ENCODE measurements around the gene CA4. TPM values are rescaled to one million over a fixed set of nuclear protein-coding genes. Genes with fewer than 3 reads are reported as not detected.
"Not testable (repeated sequence)": the region's sequence is repeated elsewhere in the genome, so short reads cannot be mapped to it uniquely, and the experiment has no call there.

Gene CA4
- total RNA-seq, 1 donor from 2014 or later: 11.4 TPM

DNA sequence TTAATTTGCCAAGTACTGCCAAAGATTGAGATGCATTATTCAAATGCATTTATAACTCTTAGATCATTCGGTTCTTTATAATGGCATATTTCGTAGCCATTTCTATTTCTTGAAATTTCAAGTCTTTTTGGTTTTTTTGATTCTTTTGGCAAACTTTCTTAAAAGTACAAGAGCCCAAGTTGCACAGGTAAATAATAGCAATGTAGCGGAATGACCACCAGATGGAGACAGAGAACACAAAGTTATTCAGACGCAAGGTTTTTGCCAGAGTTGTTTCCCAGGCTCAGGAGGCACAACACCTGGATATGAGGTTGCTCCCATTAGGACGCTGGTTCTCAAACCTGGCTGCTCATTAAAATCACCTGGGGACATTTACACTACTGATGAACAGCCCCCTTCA, 38.1 kb upstream of the CA4 start:
- H3K36me3 Mint-ChIP-seq; H3K4me1 Mint-ChIP-seq (ENCODE audit: unreplicated experiment); H3K4me3 Mint-ChIP-seq; H3K27me3 Mint-ChIP-seq; DNase-seq (ENCODE audit: extremely low spot score, unreplicated experiment); H3K9me3 Mint-ChIP-seq; H3K27ac Mint-ChIP-seq: not testable (repeated sequence)
- peak; percentile 52 for TF ChIP-seq CTCF (conservative IDR thresholded peaks at IDR 0.05)

GRCh38 chr17:60115364-60115763, 34.4 kb upstream of the CA4 start:
- H3K4me1 Mint-ChIP-seq (ENCODE audit: unreplicated experiment); H3K4me3 Mint-ChIP-seq; H3K36me3 Mint-ChIP-seq; DNase-seq (ENCODE audit: extremely low spot score, unreplicated experiment); H3K9me3 Mint-ChIP-seq; H3K27ac Mint-ChIP-seq; H3K27me3 Mint-ChIP-seq: not testable (repeated sequence)

- H3K36me3 Mint-ChIP-seq; DNase-seq (ENCODE audit: extremely low spot score, unreplicated experiment); H3K4me1 Mint-ChIP-seq (ENCODE audit: unreplicated experiment); H3K27me3 Mint-ChIP-seq; H3K27ac Mint-ChIP-seq; H3K9me3 Mint-ChIP-seq; H3K4me3 Mint-ChIP-seq: not testable (repeated sequence)
Measured at GRCh38 chr17:60116196-60116595, 33.6 kb upstream of the CA4 start.

DNA sequence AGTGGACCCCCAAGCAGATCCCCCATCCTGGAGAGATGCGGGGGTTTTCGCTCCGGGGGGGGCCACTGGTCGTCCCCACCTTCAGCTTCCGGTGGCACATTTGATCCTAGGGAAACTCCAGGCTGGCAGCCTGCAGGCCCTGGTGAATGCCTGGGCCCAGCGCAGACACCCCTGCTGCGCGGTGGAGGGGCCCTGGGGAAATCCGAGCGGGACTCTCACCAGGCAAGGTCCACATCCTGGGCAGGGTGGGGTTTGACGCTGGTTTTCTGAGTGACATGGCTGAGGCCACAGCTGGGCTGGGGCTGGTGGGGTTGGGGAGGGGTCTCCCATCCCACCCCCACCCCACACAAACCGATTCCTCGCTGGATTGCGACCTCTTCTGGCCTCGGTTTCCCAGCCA, 30.6 kb upstream of the CA4 start:
- DNase-seq (ENCODE audit: extremely low spot score, unreplicated experiment); H3K27ac Mint-ChIP-seq; H3K36me3 Mint-ChIP-seq; H3K9me3 Mint-ChIP-seq; H3K27me3 Mint-ChIP-seq; H3K4me1 Mint-ChIP-seq (ENCODE audit: unreplicated experiment); H3K4me3 Mint-ChIP-seq: not testable (repeated sequence)

DNA sequence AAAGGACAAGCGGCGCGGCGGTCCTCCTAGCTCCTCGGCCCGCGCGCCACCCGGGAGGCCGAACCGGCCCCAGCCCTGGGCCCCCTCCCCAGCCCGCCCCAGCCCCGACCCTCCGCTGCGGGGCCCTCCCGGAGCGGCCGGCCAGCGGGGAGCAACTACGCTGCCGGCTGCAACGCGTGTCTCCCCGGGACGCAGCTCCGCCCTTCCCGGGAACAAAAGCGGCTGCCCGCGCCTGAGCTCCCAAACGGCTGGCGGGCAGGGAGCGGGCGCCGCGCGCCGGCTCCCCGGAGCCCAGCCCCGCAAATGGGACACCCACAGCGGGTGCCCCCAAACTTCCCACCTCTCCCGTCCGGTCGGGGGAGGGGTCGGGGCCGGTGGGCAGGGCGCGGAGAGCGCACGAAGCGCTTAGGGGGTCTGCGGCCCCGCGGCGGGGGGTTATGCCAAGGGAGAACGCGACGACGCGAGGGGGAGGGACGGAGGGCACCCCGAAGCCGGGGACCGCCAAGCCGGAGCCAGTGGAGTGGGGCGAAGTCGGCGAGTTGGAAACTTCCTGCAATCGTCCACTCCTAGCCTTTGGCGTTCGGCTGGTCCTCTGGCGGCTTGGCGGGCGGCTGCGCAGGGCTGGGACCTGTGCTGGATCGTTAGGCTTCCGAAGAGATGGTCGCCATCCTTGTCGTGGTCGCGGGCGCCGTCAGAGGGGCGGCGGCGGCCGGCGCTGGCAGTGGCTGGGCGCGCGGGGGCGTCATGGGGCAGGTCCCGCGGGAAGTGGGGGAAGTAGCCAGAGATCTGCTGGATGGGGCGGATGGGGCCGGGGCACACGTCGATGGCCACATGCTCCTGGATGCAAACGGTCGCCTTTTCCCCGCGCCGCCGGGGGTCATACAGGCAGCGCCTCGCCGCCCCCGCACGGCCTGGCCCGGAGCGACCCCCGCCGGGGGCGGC, 29.7 kb upstream of the CA4 start:
- not testable (repeated sequence) for H3K4me1 Mint-ChIP-seq (ENCODE audit: unreplicated experiment); H3K4me3 Mint-ChIP-seq; H3K27me3 Mint-ChIP-seq; H3K9me3 Mint-ChIP-seq; H3K36me3 Mint-ChIP-seq; H3K27ac Mint-ChIP-seq; DNase-seq (ENCODE audit: extremely low spot score, unreplicated experiment)

DNA sequence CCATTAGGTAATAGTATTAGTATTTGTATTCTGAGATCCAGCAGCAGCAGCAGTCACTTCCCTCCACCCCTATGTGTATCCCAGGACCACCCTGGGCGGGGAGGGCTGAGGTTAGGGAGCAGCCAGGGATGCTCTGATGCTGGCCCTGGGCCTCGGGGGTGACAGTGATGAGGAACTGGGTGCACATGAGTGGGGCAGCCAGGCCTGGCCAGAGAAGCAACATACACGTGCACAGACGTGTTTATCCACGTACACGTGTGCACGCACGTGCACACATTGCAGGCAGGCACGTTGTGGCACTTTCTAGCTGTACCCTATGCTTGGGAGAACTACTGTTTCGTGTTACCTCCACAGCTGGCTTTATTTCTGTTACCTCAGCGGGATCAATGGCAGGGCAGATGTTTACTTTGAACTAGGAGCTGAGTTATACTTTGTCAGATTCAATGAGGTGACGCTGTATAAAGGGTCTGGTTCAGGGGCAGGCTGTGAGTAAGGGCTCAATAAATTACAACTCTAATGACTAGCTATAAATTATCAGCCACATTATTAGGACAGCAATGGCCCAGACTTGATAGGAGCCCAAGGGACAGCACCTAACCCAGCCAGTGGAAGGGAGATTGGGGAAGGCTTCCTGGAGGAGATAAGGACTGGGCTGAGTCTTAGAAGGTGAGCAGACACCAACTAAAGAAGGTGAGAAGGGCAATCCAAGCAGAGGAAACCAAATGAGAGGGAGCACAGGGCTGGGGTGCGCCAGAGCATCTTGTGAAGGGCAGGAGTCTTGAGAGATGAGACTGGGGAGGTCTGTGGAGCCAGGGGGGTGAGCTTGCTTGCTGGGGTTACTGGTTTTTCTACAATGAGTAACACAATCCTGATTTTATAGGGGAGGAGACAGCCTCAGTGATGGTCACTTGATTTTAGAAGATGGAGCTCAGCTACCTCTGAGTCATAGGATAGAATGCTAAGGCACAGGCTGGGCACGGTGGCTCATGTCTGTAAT, 22.4 kb upstream of the CA4 start:
- peaks cover 12% of the 10 kb centered on the region for H3K4me1 Mint-ChIP-seq (ENCODE audit: unreplicated experiment)
- H3K4me3 Mint-ChIP-seq: no peak overlapping the region
- H3K9me3 Mint-ChIP-seq: no peaks in the 10 kb centered on the region
- no peaks in the 10 kb centered on the region for H3K36me3 Mint-ChIP-seq
- H3K27me3 Mint-ChIP-seq: peaks cover 19% of the 10 kb centered on the region
- no peak overlapping the region for H3K27ac Mint-ChIP-seq
- TF ChIP-seq CTCF (conservative IDR thresholded peaks at IDR 0.05): no peak
- DNase-seq (ENCODE audit: extremely low spot score, unreplicated experiment): peak; percentile 43

GRCh38 chr17:60128171-60128859, 21.5 kb upstream of the CA4 start:
- Mint-ChIP-seq H3K4me3 (no peak overlapping the region), H3K4me1 (ENCODE audit: unreplicated experiment) (peaks cover 12% of the 10 kb centered on the region), H3K9me3 (no peaks in the 10 kb centered on the region), H3K36me3 (no peaks in the 10 kb centered on the region), H3K27me3 (peaks cover 19% of the 10 kb centered on the region), H3K27ac (no peak overlapping the region)
- TF ChIP-seq CTCF (conservative IDR thresholded peaks at IDR 0.05): no peak
- peak; percentile 27 for DNase-seq (ENCODE audit: extremely low spot score, unreplicated experiment)
